ENCODE measurements around the gene SIRT6. TPM values are rescaled to one million over a fixed set of nuclear protein-coding genes. Genes with fewer than 3 reads are reported as not detected.
"Not testable (repeated sequence)": the region's sequence is repeated elsewhere in the genome, so short reads cannot be mapped to it uniquely, and the experiment has no call there.

The SIRT6 gene
- 10 to 100 TPM; 20.0 to 20.1 TPM for total RNA-seq

DNA sequence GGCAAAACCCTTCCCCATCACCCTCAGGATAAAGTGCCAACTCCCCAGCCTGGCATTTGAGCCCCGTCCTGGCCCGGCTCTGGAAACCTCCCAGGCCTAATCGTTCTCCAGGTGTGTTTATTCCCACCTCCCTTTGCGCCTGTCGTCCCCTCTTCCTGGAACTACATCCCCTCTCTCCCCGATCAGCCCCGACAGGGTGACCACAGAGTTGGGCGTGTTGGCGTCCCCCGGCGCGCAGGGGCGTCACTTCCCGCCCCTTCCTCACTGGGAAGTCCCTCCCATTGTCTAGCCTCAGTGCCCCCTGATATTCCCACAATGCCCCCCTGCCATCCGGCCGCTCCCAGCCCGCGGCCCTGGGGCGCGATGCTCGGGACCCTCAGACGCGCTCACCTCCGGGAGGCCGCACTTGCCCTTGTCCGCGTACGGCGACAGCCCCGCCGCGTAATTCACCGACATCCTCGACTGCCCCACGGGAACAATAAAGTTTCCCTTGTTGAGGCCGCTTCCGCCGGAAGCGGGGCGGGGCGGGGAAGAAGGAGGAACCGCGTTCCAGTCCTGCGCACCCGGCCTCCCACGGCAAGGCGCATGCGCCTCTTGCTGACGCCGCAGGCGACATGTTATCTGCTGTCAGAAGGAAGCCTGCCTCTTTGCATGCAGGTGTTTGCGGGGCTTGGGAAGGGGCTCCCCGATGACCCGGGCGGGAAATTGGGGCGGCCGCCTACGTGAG lies at the start of gene SIRT6, which contains the start of gene ANKRD24:
TSS of gene SIRT6 (minus strand) at position 480 of the 727 bp plus-strand sequence. CDS start at position 456, 24 bp downstream.
TSS of gene ANKRD24 (plus strand) at position 606 of the 727 bp plus-strand sequence. CDS start 3,737 bp downstream, outside the sequence.
- Mint-ChIP-seq H3K4me1 (ENCODE audit: low read depth) (peaks cover 34% of the 10 kb centered on the region), H3K36me3 (ENCODE audit: low read depth) (peaks cover 10% of the 10 kb centered on the region), H3K27me3 (ENCODE audit: low read depth) (no peaks in the 10 kb centered on the region), H3K27ac (peak within 1 kb of the TSS; percentile 93), H3K4me3 (peak within 1 kb of the TSS; percentile 97), H3K9me3 (no peaks in the 10 kb centered on the region)
- CTCF ChIA-PET, result no interaction called here
- peak; percentile 97 for DNase-seq
- intact Hi-C loops (cut with micrococcal nuclease), result loop anchor here (1.0 to 5.0 kb wide), 4 partner anchors 115 to 1049 kb away; partner anchors contain the start of genes MRPL54, PIAS4 and ZBTB7A

DNA sequence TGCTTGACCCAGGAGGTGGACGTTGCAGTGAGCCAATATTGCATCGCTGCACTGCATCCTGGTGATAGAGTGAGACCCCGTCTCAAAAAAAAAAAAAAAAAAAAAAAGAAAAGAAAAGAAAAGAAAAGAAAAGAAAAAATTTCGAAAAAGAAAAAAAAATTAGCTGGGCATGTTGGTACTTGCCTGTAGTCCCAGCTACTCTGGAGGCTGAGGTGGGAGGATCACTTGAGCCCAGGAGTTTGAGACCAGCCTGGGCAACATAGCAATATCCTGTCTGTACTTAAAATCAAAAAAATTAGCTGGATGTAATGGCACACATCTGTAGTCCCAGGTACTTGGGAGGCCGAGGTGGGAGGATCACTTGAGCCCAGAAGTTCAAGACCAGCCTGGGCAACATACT lies 49.8 kb upstream of the SIRT6 start:
- intact Hi-C loops (cut with micrococcal nuclease); H3K27me3 Mint-ChIP-seq (ENCODE audit: low read depth); H3K4me3 Mint-ChIP-seq; H3K27ac Mint-ChIP-seq; H3K9me3 Mint-ChIP-seq; H3K4me1 Mint-ChIP-seq (ENCODE audit: low read depth); DNase-seq; H3K36me3 Mint-ChIP-seq (ENCODE audit: low read depth): not testable (repeated sequence)
- CTCF ChIA-PET, result interaction anchor here (0.5 to 1.4 kb wide), 5 partner anchors 8 to 555 kb away, joined by 3 to 5 read pairs (median 3); partner anchors contain the start of gene MPND

DNA sequence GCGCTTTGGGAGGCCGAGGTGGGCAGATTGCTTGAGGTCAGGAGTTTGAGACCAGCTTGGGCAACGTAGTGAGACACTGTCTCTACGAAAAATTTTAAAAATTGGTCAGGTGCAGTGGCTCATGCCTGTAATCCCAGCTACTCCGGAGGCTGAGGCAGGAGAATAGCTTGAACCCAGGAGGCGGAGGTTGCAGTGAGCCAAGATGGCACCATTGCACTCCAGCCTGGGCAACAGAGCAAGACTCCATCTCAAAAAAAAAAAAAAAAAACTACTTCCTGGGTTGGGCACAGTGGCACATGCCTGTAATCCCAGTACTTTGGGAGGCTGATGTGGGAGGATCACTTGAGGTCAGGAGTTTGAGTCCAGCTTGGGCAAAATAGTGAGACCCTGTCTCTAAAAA lies 49.2 kb upstream of the SIRT6 start:
- H3K4me1 Mint-ChIP-seq (ENCODE audit: low read depth); H3K36me3 Mint-ChIP-seq (ENCODE audit: low read depth); H3K4me3 Mint-ChIP-seq; H3K9me3 Mint-ChIP-seq; DNase-seq; H3K27me3 Mint-ChIP-seq (ENCODE audit: low read depth); intact Hi-C loops (cut with micrococcal nuclease): not testable (repeated sequence)
- CTCF ChIA-PET, result interaction anchor here (0.6 to 1.4 kb wide), 5 partner anchors 9 to 112 kb away, joined by 3 to 7 read pairs (median 3); partner anchors contain the start of genes MPND and YJU2
- H3K27ac Mint-ChIP-seq, result peak overlapping the region; percentile 48

DNA sequence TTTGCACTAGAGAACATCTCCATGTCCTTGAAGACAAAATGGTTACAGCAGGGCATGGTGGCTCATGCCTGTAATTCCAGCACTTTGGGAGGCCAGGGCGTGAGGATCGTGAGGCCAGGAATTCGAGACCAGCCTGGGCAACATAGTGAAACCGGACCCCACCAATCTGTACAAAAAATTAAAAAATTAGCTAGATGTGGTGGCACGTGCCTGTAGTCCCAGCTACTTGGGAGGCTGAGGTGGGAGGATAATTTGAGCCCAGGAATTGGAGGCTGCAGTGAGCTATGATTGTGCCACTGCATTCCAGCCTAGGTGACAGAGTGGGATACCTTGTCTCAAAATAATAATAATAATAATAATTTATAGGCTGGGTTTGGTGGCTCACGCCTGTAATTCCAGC lies 47.9 kb upstream of the SIRT6 start:
- H3K27ac Mint-ChIP-seq; H3K9me3 Mint-ChIP-seq; H3K27me3 Mint-ChIP-seq (ENCODE audit: low read depth); intact Hi-C loops (cut with micrococcal nuclease); H3K4me1 Mint-ChIP-seq (ENCODE audit: low read depth); H3K36me3 Mint-ChIP-seq (ENCODE audit: low read depth); H3K4me3 Mint-ChIP-seq; DNase-seq: not testable (repeated sequence)
- CTCF ChIA-PET, result interaction anchor here (1.1 to 1.3 kb wide), 2 partner anchors 17 to 25 kb away, joined by 3 to 7 read pairs; partner anchors contain the start of gene YJU2

DNA sequence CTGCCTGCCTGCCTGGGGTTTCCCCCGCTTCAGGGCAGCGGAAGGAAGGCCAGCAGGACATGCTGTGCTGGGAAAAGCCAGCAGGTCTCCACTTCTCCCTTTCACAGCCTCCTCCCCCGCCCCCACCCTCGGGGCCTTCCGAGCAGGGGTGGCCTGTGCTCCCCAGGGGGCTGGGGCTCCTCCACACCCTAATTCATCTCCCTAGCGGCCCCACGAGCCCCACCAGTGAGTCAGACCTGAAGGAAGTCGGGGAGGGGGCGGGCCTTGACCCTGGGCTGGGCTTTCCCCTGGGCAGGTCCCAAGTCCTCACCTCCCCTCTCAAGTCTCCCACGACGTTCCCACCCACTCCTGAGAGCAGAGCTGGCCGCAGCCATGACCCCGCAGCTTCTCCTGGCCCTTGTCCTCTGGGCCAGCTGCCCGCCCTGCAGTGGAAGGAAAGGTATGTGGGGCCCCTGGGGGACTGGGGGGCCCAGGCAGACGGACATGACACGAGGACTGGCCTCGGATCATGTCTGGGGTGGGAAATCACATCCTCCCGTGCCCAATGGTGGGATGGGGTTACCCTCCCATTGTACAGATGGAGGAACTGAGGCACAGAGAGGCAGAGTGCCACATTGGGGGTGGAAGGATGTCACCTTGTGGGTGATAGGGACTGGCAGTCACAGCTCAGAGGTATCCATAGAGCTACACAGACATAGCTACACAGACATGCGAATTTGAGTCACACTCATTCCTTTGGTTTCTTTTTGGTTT lies 47.0 kb upstream of the SIRT6 start, which contains the start of gene EBI3:
TSS of gene EBI3 (plus strand) at position 345 of the 753 bp plus-strand sequence. CDS start at position 373, 28 bp downstream.
- intact Hi-C loops (cut with micrococcal nuclease), result loop anchor here (1.0 kb wide), 1 partner anchor 18 kb away; the partner anchor contains the start of gene YJU2
- CTCF ChIA-PET, result interaction anchor here (1.1 kb wide), 1 partner anchor 24 kb away, joined by 3 read pairs; no protein-coding TSS in a partner anchor
- Mint-ChIP-seq H3K36me3 (ENCODE audit: low read depth) (no peaks in the 10 kb centered on the region), H3K4me1 (ENCODE audit: low read depth) (peaks cover 7% of the 10 kb centered on the region), H3K4me3 (no peak within 1 kb of the TSS), H3K9me3 (no peaks in the 10 kb centered on the region), H3K27me3 (ENCODE audit: low read depth) (peaks cover 6% of the 10 kb centered on the region), H3K27ac (peak within 1 kb of the TSS; percentile 60)
- peak; percentile 90 for DNase-seq

DNA sequence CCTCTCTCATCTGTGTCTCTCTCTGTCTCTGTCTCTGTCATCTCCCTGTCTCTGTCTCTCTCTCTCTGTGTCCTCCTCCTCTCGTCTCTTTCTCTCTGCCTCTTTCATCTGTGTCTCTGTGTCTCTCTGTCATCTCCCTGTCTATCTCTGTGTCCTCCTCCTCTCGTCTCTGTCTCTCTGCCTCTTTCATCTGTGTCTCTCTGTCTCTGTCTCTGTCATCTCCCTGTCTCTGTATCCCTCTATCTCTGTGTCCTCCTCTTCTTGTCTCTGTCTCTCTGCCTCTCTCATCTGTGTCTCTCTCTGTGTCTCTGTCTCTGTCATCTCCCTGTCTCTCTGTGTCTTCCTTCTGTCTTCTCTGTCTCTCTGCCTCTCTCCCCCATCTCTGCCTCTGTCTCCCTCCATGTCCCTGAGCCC lies 46.4 kb upstream of the SIRT6 start:
- no peak overlapping the region for H3K27ac Mint-ChIP-seq
- DNase-seq, result no peak
- H3K4me3 Mint-ChIP-seq, result no peak overlapping the region
- intact Hi-C loops (cut with micrococcal nuclease), result loop anchor here (1.0 kb wide), 1 partner anchor 19 kb away; the partner anchor contains the start of gene YJU2
- no peaks in the 10 kb centered on the region for H3K36me3 Mint-ChIP-seq (ENCODE audit: low read depth)
- no peaks in the 10 kb centered on the region for H3K9me3 Mint-ChIP-seq
- peaks cover 7% of the 10 kb centered on the region for H3K4me1 Mint-ChIP-seq (ENCODE audit: low read depth)
- CTCF ChIA-PET, result no interaction called here
- H3K27me3 Mint-ChIP-seq (ENCODE audit: low read depth), result peaks cover 6% of the 10 kb centered on the region

DNA sequence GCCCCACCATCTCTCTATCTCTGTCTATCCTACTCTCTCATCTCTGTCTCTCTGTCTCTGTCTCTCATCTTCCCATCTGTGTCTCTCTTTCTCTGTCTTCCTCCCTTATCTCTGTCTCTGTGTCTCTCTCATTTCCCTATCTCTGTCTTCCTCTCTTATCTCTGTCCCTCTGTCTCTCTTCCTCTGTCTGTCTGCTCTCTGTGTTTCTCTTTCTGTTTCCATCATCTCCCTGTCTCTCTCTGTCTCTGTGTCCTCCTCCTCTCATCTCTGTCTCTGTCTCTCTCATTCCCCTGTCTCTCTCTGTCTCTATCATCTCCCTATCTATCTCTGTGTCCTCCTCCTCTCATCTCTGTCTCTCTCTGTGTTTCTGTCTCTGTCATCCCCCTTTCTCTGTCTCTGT lies 45.4 kb upstream of the SIRT6 start:
- no peak overlapping the region for H3K4me3 Mint-ChIP-seq
- no peaks in the 10 kb centered on the region for H3K36me3 Mint-ChIP-seq (ENCODE audit: low read depth)
- intact Hi-C loops (cut with micrococcal nuclease), result no loop called here
- DNase-seq, result no peak
- H3K27ac Mint-ChIP-seq, result no peak overlapping the region
- H3K27me3 Mint-ChIP-seq (ENCODE audit: low read depth), result no peaks in the 10 kb centered on the region
- peaks cover 5% of the 10 kb centered on the region for H3K4me1 Mint-ChIP-seq (ENCODE audit: low read depth)
- no peaks in the 10 kb centered on the region for H3K9me3 Mint-ChIP-seq
- CTCF ChIA-PET, result no interaction called here

DNA sequence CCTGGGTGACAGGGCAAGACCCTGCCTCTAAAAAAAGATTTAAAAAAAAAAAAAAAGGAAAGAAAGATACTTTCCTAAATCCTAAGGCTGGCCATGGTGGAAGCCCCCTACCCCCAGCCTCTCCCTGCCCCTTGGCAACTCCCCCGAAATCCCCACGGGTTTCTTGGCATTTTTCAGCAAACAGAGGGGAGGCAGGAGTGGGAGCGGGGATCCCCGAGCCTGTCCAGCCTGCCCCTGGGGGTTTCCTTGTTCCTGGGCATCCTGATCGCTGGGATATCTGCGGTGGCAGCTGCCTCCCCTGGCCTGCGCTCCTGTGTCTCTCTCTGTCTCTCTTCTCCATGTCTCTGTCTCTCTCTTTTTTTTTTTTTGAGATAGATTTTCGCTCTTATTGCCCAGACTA lies 43.5 kb upstream of the SIRT6 start:
- H3K9me3 Mint-ChIP-seq, result no peaks in the 10 kb centered on the region

DNA sequence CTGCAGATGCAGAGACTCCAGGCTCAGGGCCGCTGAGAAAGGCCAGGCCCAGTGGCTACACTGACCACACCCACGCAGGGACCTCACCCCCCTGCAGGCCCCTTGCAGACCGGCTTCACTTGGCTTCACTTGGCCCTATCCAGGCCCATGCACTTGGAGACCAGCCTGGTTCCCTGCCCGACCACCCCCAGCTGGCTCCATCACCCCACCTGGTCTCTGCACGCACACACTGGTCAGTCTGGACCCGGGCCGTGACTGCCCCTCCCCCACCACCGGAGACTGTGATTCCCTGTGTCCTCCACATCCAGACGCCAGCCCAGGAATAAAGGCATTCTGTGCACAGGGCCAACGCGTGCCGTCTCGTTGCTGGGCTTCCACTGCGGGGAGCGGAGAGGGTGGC lies 42.1 kb upstream of the SIRT6 start:
- Mint-ChIP-seq H3K27ac (no peak overlapping the region), H3K4me3 (no peak overlapping the region), H3K4me1 (ENCODE audit: low read depth) (peaks cover 3% of the 10 kb centered on the region), H3K9me3 (no peaks in the 10 kb centered on the region), H3K36me3 (ENCODE audit: low read depth) (no peaks in the 10 kb centered on the region), H3K27me3 (ENCODE audit: low read depth) (no peaks in the 10 kb centered on the region)
- intact Hi-C loops (cut with micrococcal nuclease), result no loop called here
- CTCF ChIA-PET, result no interaction called here
- no peak for DNase-seq

More for the DNA sequence above, 43.5 kb upstream of the SIRT6 start:
- H3K36me3 Mint-ChIP-seq (ENCODE audit: low read depth), result no peaks in the 10 kb centered on the region
- no peak overlapping the region for H3K4me3 Mint-ChIP-seq
- H3K4me1 Mint-ChIP-seq (ENCODE audit: low read depth), result peaks cover 5% of the 10 kb centered on the region
- intact Hi-C loops (cut with micrococcal nuclease), result no loop called here
- H3K27ac Mint-ChIP-seq, result no peak overlapping the region
- CTCF ChIA-PET, result interaction anchor here (0.7 kb wide), 1 partner anchor 242 kb away, joined by 3 read pairs; no protein-coding TSS in a partner anchor
- H3K27me3 Mint-ChIP-seq (ENCODE audit: low read depth), result no peaks in the 10 kb centered on the region
- DNase-seq, result no peak

DNA sequence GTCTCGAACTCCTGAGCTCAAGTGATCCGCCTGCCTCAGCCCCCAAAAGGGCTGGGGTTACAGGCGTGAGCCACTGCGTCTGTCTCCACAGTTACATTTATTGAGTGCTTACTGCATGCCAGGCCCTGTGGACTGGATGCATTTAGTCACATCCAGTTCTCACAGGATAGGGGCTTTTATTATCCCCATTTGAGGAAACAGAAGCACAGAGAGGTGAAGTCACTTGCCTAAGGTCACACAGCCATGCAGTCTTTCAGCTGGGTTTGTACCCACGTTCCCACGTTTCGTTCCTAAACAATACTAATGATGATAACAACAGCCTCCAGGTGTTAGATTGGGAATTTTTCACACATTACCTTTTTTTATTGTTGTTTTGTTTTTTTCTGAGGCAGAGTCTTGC lies 37.8 kb upstream of the SIRT6 start:
- H3K27me3 Mint-ChIP-seq (ENCODE audit: low read depth), result no peaks in the 10 kb centered on the region
- no peak overlapping the region for H3K4me3 Mint-ChIP-seq
- no peaks in the 10 kb centered on the region for H3K36me3 Mint-ChIP-seq (ENCODE audit: low read depth)
- H3K4me1 Mint-ChIP-seq (ENCODE audit: low read depth), result no peaks in the 10 kb centered on the region
- no peaks in the 10 kb centered on the region for H3K9me3 Mint-ChIP-seq
- no peak overlapping the region for H3K27ac Mint-ChIP-seq
- intact Hi-C loops (cut with micrococcal nuclease), result no loop called here
- DNase-seq, result no peak
- CTCF ChIA-PET, result interaction anchor here (1.6 kb wide), 1 partner anchor 47 kb away, joined by 3 read pairs; no protein-coding TSS in a partner anchor

DNA sequence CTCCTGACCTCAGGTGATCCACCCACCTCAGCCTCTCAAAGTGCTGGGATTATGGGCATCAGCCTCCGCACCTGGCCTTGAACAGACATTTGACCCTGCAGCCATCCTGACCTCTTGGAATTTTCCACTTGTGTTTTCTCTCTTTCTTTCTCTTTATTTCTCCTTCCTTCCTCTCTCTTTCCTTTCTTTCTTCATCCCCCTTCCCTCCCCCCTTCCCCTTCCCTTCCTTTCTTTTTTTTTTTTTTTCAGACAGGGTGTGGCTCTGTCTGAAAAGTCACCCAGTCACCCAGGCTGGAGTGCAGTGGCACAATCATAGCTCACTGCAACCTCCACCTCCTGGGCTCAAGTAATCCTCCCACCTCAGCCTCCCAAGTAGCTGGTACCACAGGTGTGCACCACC lies 36.2 kb upstream of the SIRT6 start:
- H3K27ac Mint-ChIP-seq; H3K27me3 Mint-ChIP-seq (ENCODE audit: low read depth); H3K4me1 Mint-ChIP-seq (ENCODE audit: low read depth); H3K9me3 Mint-ChIP-seq; intact Hi-C loops (cut with micrococcal nuclease); H3K4me3 Mint-ChIP-seq; H3K36me3 Mint-ChIP-seq (ENCODE audit: low read depth); DNase-seq: not testable (repeated sequence)
- CTCF ChIA-PET, result interaction anchor here (0.7 kb wide), 2 partner anchors 86 to 212 kb away, joined by 3 to 4 read pairs; no protein-coding TSS in a partner anchor
